ENCODE data around the gene CCDC124.
"Not testable (repeated sequence)": the region's sequence is repeated elsewhere in the genome, so short reads cannot be mapped to it uniquely, and the experiment has no call there.

Gene CCDC124

GRCh38 chr19:17932485-17933338, at the start of gene CCDC124:
Gene CCDC124 (plus strand): TSS chr19:17933015. CDS start chr19:17936421, 3,406 bp downstream.
- peak; percentile 70 to 96 for DNase-seq

- DNase-seq = no peak
These were observed 49.0 kb upstream of the CCDC124 start for GRCh38 chr19:17883627-17884410.

- DNase-seq = no peak
These were observed 46.3 kb upstream of the CCDC124 start for GRCh38 chr19:17886515-17886914.

- DNase-seq = not testable (repeated sequence)
These were observed 45.6 kb upstream of the CCDC124 start for GRCh38 chr19:17887221-17887620.

GRCh38 chr19:17888260-17888659, 44.6 kb upstream of the CCDC124 start:
- DNase-seq = no peak

GRCh38 chr19:17889609-17890214, 43.1 kb upstream of the CCDC124 start:
- DNase-seq = no peak

GRCh38 chr19:17893766-17894165, 39.0 kb upstream of the CCDC124 start:
- DNase-seq = no peak

GRCh38 chr19:17902701-17903100, 30.1 kb upstream of the CCDC124 start:
- DNase-seq = no peak

GRCh38 chr19:17908244-17908643, 24.6 kb upstream of the CCDC124 start:
- DNase-seq = no peak

- no peak for DNase-seq
These were observed 23.6 kb upstream of the CCDC124 start for GRCh38 chr19:17909003-17909732.

GRCh38 chr19:17910791-17911360, 21.9 kb upstream of the CCDC124 start:
- no peak for DNase-seq

GRCh38 chr19:17915940-17916593, 16.7 kb upstream of the CCDC124 start:
- no peak for DNase-seq

- DNase-seq = not testable (repeated sequence)
These were observed 14.7 kb upstream of the CCDC124 start for GRCh38 chr19:17918151-17918550.

GRCh38 chr19:17919122-17919521, 13.7 kb upstream of the CCDC124 start:
- not testable (repeated sequence) for DNase-seq

GRCh38 chr19:17920527-17920926, 12.3 kb upstream of the CCDC124 start:
- DNase-seq = no peak

- DNase-seq = no peak
These were observed 10.7 kb upstream of the CCDC124 start for GRCh38 chr19:17922138-17922537.

- DNase-seq = no peak
These were observed 6.8 kb upstream of the CCDC124 start for GRCh38 chr19:17926044-17926443.

GRCh38 chr19:17929056-17929455, 3.8 kb upstream of the CCDC124 start:
- no peak for DNase-seq

- DNase-seq = no peak
These were observed 1.2 kb upstream of the CCDC124 start for GRCh38 chr19:17931532-17932191.

GRCh38 chr19:17933414-17934129, 757 bp downstream of the CCDC124 start:
- no peak for DNase-seq

- DNase-seq = no peak
These were observed 3.6 kb downstream of the CCDC124 start for GRCh38 chr19:17936379-17936778.
